Measurements from ENCODE around the gene ZNF609.

ZNF609 gene

DNA sequence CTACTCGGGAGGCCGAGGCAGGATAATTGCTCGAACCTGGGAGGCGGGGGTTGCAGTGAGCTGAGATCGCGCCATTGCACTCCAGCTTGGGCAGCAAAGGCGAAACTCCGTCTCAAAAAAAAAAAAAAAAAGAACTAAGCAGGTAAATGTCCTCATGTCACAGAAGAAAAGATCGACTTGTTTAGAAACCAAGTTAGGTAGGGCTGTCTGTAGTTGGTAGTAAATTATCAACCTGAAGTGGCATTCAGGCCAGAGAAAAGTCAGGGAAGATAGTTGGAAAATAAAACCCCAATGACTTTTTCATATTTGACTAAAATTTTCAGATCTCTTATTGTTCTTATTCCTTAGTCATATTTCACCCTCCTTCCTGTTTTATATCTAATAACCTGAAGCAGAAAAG, 55.4 kb downstream of the ZNF609 start:
- H3K4me2 ChIP-seq (ENCODE audit: low read length), result no peak overlapping the region
- no peak for TF ChIP-seq EZH2phosphoT487 (IDR thresholded peaks at IDR 0.05; ENCODE audit: low read depth)
- TF ChIP-seq, protein P1, sequence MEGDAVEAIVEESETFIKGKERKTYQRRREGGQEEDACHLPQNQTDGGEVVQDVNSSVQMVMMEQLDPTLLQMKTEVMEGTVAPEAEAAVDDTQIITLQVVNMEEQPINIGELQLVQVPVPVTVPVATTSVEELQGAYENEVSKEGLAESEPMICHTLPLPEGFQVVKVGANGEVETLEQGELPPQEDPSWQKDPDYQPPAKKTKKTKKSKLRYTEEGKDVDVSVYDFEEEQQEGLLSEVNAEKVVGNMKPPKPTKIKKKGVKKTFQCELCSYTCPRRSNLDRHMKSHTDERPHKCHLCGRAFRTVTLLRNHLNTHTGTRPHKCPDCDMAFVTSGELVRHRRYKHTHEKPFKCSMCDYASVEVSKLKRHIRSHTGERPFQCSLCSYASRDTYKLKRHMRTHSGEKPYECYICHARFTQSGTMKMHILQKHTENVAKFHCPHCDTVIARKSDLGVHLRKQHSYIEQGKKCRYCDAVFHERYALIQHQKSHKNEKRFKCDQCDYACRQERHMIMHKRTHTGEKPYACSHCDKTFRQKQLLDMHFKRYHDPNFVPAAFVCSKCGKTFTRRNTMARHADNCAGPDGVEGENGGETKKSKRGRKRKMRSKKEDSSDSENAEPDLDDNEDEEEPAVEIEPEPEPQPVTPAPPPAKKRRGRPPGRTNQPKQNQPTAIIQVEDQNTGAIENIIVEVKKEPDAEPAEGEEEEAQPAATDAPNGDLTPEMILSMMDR (IDR thresholded peaks at IDR 0.05; ENCODE audit: low read depth, low read length), result no peak
- no peak overlapping the region for H2AFZ ChIP-seq (ENCODE audit: low read depth, low read length)
- peaks cover 33% of the 10 kb centered on the region for H3K79me2 ChIP-seq (ENCODE audit: low read length)
- H3K27ac ChIP-seq (ENCODE audit: low read length), result no peak overlapping the region
- H3K4me3 ChIP-seq (ENCODE audit: low read length), result no peak overlapping the region
- no peaks in the 10 kb centered on the region for H3K4me1 ChIP-seq (ENCODE audit: low read length)
- no peak overlapping the region for H3K9ac ChIP-seq (ENCODE audit: low read length)
- peaks cover 17% of the 10 kb centered on the region for H4K20me1 ChIP-seq (ENCODE audit: insufficient read depth, low read length)
- H3K27me3 ChIP-seq (ENCODE audit: low read depth, low read length), result no peaks in the 10 kb centered on the region
- H3K36me3 ChIP-seq (replicated peaks; ENCODE audit: low read depth, low read length), result peaks cover 3% of the 10 kb centered on the region
- no peaks in the 10 kb centered on the region for H3K9me3 ChIP-seq (ENCODE audit: insufficient read depth, low read length)

DNA sequence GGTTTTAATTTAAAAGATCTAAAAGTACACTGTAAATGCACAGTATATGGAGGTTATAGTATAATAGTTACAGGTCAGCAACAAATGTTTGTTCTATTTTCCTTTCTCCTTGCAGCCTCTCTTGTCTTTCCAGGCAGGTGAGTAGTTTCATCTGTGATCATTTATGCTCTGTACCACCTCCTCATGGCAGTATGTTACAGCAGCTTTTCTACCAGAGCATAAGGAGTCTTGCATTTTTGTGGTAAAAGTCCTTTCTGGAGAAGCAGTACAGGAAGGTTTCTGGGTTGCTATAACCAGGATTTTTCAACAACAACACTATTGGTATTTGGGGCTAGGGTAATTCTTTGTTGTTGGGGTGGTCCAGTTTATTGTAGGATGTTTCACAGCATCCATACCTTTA, 59.5 kb downstream of the ZNF609 start:
- H3K9me3 ChIP-seq (ENCODE audit: insufficient read depth, low read length), result no peaks in the 10 kb centered on the region
- no peak overlapping the region for H3K4me3 ChIP-seq (ENCODE audit: low read length)
- no peak overlapping the region for H3K9ac ChIP-seq (ENCODE audit: low read length)
- no peak overlapping the region for H2AFZ ChIP-seq (ENCODE audit: low read depth, low read length)
- H3K4me2 ChIP-seq (ENCODE audit: low read length), result no peak overlapping the region
- H3K27ac ChIP-seq (ENCODE audit: low read length), result no peak overlapping the region
- H3K4me1 ChIP-seq (ENCODE audit: low read length), result no peaks in the 10 kb centered on the region
- H4K20me1 ChIP-seq (ENCODE audit: insufficient read depth, low read length), result peaks cover 20% of the 10 kb centered on the region
- peaks cover 3% of the 10 kb centered on the region for H3K36me3 ChIP-seq (replicated peaks; ENCODE audit: low read depth, low read length)
- H3K79me2 ChIP-seq (ENCODE audit: low read length), result peaks cover 46% of the 10 kb centered on the region
- H3K27me3 ChIP-seq (ENCODE audit: low read depth, low read length), result no peaks in the 10 kb centered on the region
- no peak for TF ChIP-seq EZH2phosphoT487 (IDR thresholded peaks at IDR 0.05; ENCODE audit: low read depth)
- TF ChIP-seq, protein P1 (IDR thresholded peaks at IDR 0.05; ENCODE audit: low read depth, low read length), result no peak

DNA sequence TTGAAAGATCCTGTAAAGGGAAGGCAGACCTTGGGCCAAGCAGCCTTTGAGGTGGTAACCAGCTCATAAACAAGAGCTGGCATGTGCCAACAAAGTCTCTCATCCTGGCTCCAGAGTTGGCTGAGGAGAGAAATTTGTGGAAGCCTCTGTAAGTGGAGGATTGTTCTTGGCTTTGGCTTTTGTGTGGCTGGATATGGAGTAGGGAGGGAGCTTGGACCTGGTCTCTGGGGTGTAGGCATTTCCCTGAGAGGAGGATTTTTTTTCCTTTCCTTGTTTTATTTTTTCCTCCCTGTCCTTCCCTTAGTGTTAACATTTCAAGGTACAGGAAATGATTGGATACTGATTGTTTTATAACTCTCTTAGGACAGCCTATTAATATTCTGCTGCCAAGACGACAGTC, 60.8 kb downstream of the ZNF609 start:
- peaks cover 3% of the 10 kb centered on the region for H3K36me3 ChIP-seq (replicated peaks; ENCODE audit: low read depth, low read length)
- peaks cover 53% of the 10 kb centered on the region for H3K79me2 ChIP-seq (ENCODE audit: low read length)
- TF ChIP-seq, protein P1 (IDR thresholded peaks at IDR 0.05; ENCODE audit: low read depth, low read length), result no peak
- TF ChIP-seq EZH2phosphoT487 (IDR thresholded peaks at IDR 0.05; ENCODE audit: low read depth), result no peak
- H2AFZ ChIP-seq (ENCODE audit: low read depth, low read length), result no peak overlapping the region
- no peak overlapping the region for H3K4me3 ChIP-seq (ENCODE audit: low read length)
- H3K4me2 ChIP-seq (ENCODE audit: low read length), result no peak overlapping the region
- H3K27me3 ChIP-seq (ENCODE audit: low read depth, low read length), result no peaks in the 10 kb centered on the region
- no peak overlapping the region for H3K27ac ChIP-seq (ENCODE audit: low read length)
- H3K9me3 ChIP-seq (ENCODE audit: insufficient read depth, low read length), result no peaks in the 10 kb centered on the region
- no peak overlapping the region for H3K9ac ChIP-seq (ENCODE audit: low read length)
- peaks cover 18% of the 10 kb centered on the region for H4K20me1 ChIP-seq (ENCODE audit: insufficient read depth, low read length)
- H3K4me1 ChIP-seq (ENCODE audit: low read length), result no peaks in the 10 kb centered on the region

DNA sequence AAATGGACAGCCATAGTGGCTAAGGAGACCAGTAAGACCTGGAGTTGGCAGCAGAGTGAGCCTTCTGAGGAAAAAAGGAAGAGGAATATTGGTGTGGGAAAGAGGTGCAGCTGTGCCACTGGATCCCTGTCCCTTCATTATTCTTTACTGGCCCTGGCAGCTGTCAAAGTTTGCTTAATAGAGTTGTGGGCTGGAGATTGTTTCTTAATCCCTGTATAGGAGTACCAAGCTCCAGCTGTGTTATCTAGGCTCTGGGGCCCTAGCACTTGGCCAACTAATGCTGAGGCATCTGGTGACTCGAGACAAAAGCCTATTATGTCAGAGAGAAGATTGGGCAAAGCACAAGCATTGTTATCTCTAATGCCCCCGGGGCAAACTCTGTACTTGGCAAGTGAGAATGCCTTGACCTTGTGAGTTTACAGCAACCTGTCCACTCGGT, 61.4 kb downstream of the ZNF609 start:
- Histone ChIP-seq H3K4me1 (ENCODE audit: low read length) (no peaks in the 10 kb centered on the region), H3K9ac (ENCODE audit: low read length) (no peak overlapping the region), H4K20me1 (ENCODE audit: insufficient read depth, low read length) (peaks cover 18% of the 10 kb centered on the region), H3K9me3 (ENCODE audit: insufficient read depth, low read length) (no peaks in the 10 kb centered on the region), H3K4me2 (ENCODE audit: low read length) (no peak overlapping the region), H3K27me3 (ENCODE audit: low read depth, low read length) (no peaks in the 10 kb centered on the region), H3K27ac (ENCODE audit: low read length) (no peak overlapping the region), H3K36me3 (replicated peaks; ENCODE audit: low read depth, low read length) (peaks cover 3% of the 10 kb centered on the region), H2AFZ (ENCODE audit: low read depth, low read length) (no peak overlapping the region), H3K4me3 (ENCODE audit: low read length) (no peak overlapping the region), H3K79me2 (ENCODE audit: low read length) (peaks cover 58% of the 10 kb centered on the region)
- TF ChIP-seq, protein P1 (IDR thresholded peaks at IDR 0.05; ENCODE audit: low read depth, low read length), result no peak
- no peak for TF ChIP-seq EZH2phosphoT487 (IDR thresholded peaks at IDR 0.05; ENCODE audit: low read depth)
